Spleen (tissue), 7 donors: ENCODE results near the gene FAM131C.
"Not testable (repeated sequence)": the region's sequence is repeated elsewhere in the genome, so short reads cannot be mapped to it uniquely, and the experiment has no call there.

Experiments used
- POLR2A ChIP-seq, 3 donors: fragments of 450-650 bp; IDR thresholded peaks; one replicate each; pipeline ENCODE4 v1.5.1; 2017; ENCODE audit warnings: antibody characterized with exemption in 3 of 3, mild to moderate bottlenecking in 1 of 3
- TF ChIP-seq, protein P1 (sequence below), 11 experiments: fragments of 200-600 bp in 7 of 11; fragments of 450-650 bp in 4 of 11; sonication (generic) in 4 of 11; IDR thresholded peaks in 8 of 11; conservative IDR thresholded peaks in 3 of 11; 1 replicate in 7 of 11; 2 replicates in 4 of 11; pipeline versions ENCODE4 v1.4.0 to v1.8.0; 2016 to 2021; ENCODE audit warnings: antibody characterized with exemption in 11 of 11, inconsistent platforms in 4 of 11, mild to moderate bottlenecking in 1 of 11
- donor health status: DM: no; HTN: no; CAD: no; lungs with moderate emphysema.
- donor health status: DM: no; HTN: no; CAD: no.
- donor health status: DM: no; HTN: no; CAD: no.

GRCh38 chr1:16029003-16029268 is 44.5 kb downstream of the FAM131C start:
- TF ChIP-seq POLR2A (IDR thresholded peaks at IDR 0.05) = not testable (repeated sequence)
- TF ChIP-seq, protein P1, sequence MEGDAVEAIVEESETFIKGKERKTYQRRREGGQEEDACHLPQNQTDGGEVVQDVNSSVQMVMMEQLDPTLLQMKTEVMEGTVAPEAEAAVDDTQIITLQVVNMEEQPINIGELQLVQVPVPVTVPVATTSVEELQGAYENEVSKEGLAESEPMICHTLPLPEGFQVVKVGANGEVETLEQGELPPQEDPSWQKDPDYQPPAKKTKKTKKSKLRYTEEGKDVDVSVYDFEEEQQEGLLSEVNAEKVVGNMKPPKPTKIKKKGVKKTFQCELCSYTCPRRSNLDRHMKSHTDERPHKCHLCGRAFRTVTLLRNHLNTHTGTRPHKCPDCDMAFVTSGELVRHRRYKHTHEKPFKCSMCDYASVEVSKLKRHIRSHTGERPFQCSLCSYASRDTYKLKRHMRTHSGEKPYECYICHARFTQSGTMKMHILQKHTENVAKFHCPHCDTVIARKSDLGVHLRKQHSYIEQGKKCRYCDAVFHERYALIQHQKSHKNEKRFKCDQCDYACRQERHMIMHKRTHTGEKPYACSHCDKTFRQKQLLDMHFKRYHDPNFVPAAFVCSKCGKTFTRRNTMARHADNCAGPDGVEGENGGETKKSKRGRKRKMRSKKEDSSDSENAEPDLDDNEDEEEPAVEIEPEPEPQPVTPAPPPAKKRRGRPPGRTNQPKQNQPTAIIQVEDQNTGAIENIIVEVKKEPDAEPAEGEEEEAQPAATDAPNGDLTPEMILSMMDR (IDR thresholded peaks at IDR 0.05 in 8 of 11, conservative IDR thresholded peaks at IDR 0.05 in 3 of 11) = not testable (repeated sequence)
